H1 (cell line): ENCODE data around the gene KLHL21. TPM values are rescaled to one million over a fixed set of nuclear protein-coding genes. Genes with fewer than 3 reads are reported as not detected.

Source experiments
- ATF2 ChIP-seq: IDR thresholded peaks from 2 replicates; pipeline ENCODE4 v1.6.1; 2012; ENCODE audit warnings: low read length, inconsistent platforms
- BACH1 ChIP-seq: IDR thresholded peaks from 2 replicates; pipeline ENCODE4 v1.6.1; 2012; ENCODE audit warnings: low read length, improper control_type of control experiment
- BCL11A ChIP-seq, 2 experiments: IDR thresholded peaks; one replicate each; pipeline ENCODE4 v1.6.1; 2011; ENCODE audit warnings: low read depth in 2 of 2, low read length in 2 of 2, mild to moderate bottlenecking in 2 of 2
- CBX5 ChIP-seq: fragments of 300-800, 300-1000 bp; sonication (generic); IDR thresholded peaks from 2 replicates; pipeline ENCODE4 v1.7.1; 2016; ENCODE audit warnings: antibody characterized with exemption, low read length, low read depth
- CHD1 ChIP-seq: IDR thresholded peaks from 2 replicates; pipeline ENCODE4 v1.6.1; 2012; ENCODE audit warnings: low read depth, low read length, improper control_type of control experiment
- CHD2 ChIP-seq: IDR thresholded peaks from 2 replicates; pipeline ENCODE4 v1.6.1; 2012; ENCODE audit warnings: low read length, improper control_type of control experiment
- EP300 ChIP-seq, 2 experiments: IDR thresholded peaks; 1 replicate in 1 of 2; 2 replicates in 1 of 2; pipeline ENCODE4 v1.6.1; 2011 to 2012; ENCODE audit warnings: low read depth in 2 of 2, low read length in 2 of 2, mild to moderate bottlenecking in 2 of 2, borderline replicate concordance in 1 of 2, inconsistent platforms in 1 of 2, moderate library complexity in 1 of 2
- JUN ChIP-seq: IDR thresholded peaks from 2 replicates; pipeline ENCODE4 v1.6.1; 2011; ENCODE audit warnings: low read depth, mild to moderate bottlenecking, improper control_type of control experiment, low read length
- NANOG ChIP-seq: IDR thresholded peaks from 2 replicates; pipeline ENCODE4 v1.6.1; 2011; ENCODE audit warnings: low read length, low read depth, mild to moderate bottlenecking, inconsistent platforms; ENCODE audit not compliant: insufficient read depth, poor library complexity, severe bottlenecking
- POLR2A ChIP-seq, 2 experiments: IDR thresholded peaks; 1 replicate in 1 of 2; 2 replicates in 1 of 2; pipeline ENCODE4 v1.6.1; 2011; ENCODE audit warnings: low read depth in 2 of 2, low read length in 2 of 2, mild to moderate bottlenecking in 2 of 2; ENCODE audit errors: control extremely low read depth in 1 of 2
- RAD21 ChIP-seq, 2 experiments: IDR thresholded peaks in 1 of 2; conservative IDR thresholded peaks in 1 of 2; 2 replicates each; pipeline ENCODE4 v1.6.1; 2011; ENCODE audit warnings: low read depth in 2 of 2, low read length in 2 of 2, improper control_type of control experiment in 1 of 2, inconsistent platforms in 1 of 2, mild to moderate bottlenecking in 1 of 2, moderate library complexity in 1 of 2
- SIRT6 ChIP-seq: IDR thresholded peaks from one replicate; pipeline ENCODE4 v1.7.1; 2012; ENCODE audit warnings: low read length, inconsistent platforms
- TBP ChIP-seq: IDR thresholded peaks from 2 replicates; pipeline ENCODE4 v1.6.1; 2011; ENCODE audit warnings: low read depth, low read length, improper control_type of control experiment
- TCF12 ChIP-seq: IDR thresholded peaks from 2 replicates; pipeline ENCODE4 v1.6.1; 2011; ENCODE audit warnings: low read depth, mild to moderate bottlenecking, low read length
- ZNF274 ChIP-seq: IDR thresholded peaks from 2 replicates; pipeline ENCODE4 v1.7.0; 2012; ENCODE audit warnings: low read length, borderline replicate concordance; ENCODE audit errors: extremely low read depth
- polyA plus RNA-seq, 7 experiments: library from polyadenylated mRNA; depleted of rRNA in 3 of 7; stranded (reverse) in 5 of 7; unstranded in 2 of 7; fragments of >200 nt in 5 of 7; fragments of 200-250 nt in 2 of 7; gene quantifications; 1 replicate in 5 of 7; 2 replicates in 1 of 7; 4 replicates in 1 of 7; pipeline versions ENCODE4 v1.2.1 to v1.2.3, GENCODE V29; 2011 to 2013; ENCODE audit warnings: missing spikeins in 2 of 7, mixed read lengths in 2 of 7
- total RNA-seq: library from RNA; stranded (reverse); fragmentation: NEBNext Ultra II Directional; extraction: Animal tissue kit (Norgen Biotek cat#: 25700); gene quantifications from 2 replicates; pipeline ENCODE4 v1.2.1, GENCODE V29; 2021

KLHL21 gene
- total and polyA plus RNA-seq, 2 of the 8 experiments (the other 6 are each of a cell fraction or from before 2014, with no cell fraction given) = 11.9 to 22.3 TPM

- TF ChIP-seq TCF12 (no peak), SIRT6 (no peak), CBX5 (no peak), RAD21 (IDR thresholded peaks at IDR 0.05 in 1 of 2, conservative IDR thresholded peaks at IDR 0.05 in 1 of 2; ENCODE audit: low read depth in 2 of 2, low read length in 2 of 2) (no peak), CHD1 (no peak), POLR2A (IDR thresholded peaks at IDR 0.05; ENCODE audit: control extremely low read depth in 1 of 2, low read depth in 2 of 2, low read length in 2 of 2) (peak in 1 of 2 experiments; percentile 25; a peak in 1 of 3 replicates), ZNF274 (no peak), JUN (no peak), NANOG (peak; percentile 34), EP300 (IDR thresholded peaks at IDR 0.05; ENCODE audit: borderline replicate concordance in 1 of 2, low read depth in 2 of 2, low read length in 2 of 2) (0 out of 3 replicates have a peak, but pooled peaks of 1 of the 2 experiments have one; percentile 13), BCL11A (IDR thresholded peaks at IDR 0.05; ENCODE audit: low read depth in 2 of 2, low read length in 2 of 2) (no peak), CHD2 (no peak), BACH1 (no peak), TBP (peak; percentile 34; the same call in 1 of the 2 replicates), ATF2 (no peak)
Observed at GRCh38 chr1:6624710-6625583, 22.3 kb upstream of the KLHL21 start, which contains the start of gene THAP3 (continued).
